IMR-90 (cell line): ENCODE results near the gene PHGDH.
A peak's percentile ranks its signal among the peaks of the same experiment; 100 is the strongest.

ENCODE experiments used
- BHLHE40 ChIP-seq: fragments of 150-350 bp; IDR thresholded peaks from 2 replicates; pipeline ENCODE4 v1.6.1; 2016; ENCODE audit warnings: mild to moderate bottlenecking, low read depth, low read length
- CEBPB ChIP-seq: IDR thresholded peaks from 2 replicates; pipeline ENCODE4 v1.6.1; 2012; ENCODE audit warnings: low read depth, low read length, improper control_type of control experiment
- CHD1 ChIP-seq: IDR thresholded peaks from 2 replicates; pipeline ENCODE4 v1.6.1; 2012; ENCODE audit warnings: low read depth, low read length, improper control_type of control experiment
- FOS ChIP-seq: fragments of 150-350 bp; IDR thresholded peaks from 2 replicates; pipeline ENCODE4 v1.6.1; 2016; ENCODE audit warnings: low read depth, low read length
- MAFK ChIP-seq: IDR thresholded peaks from 2 replicates; pipeline ENCODE4 v1.6.1; 2012; ENCODE audit warnings: low read depth, low read length, improper control_type of control experiment
- MAZ ChIP-seq: IDR thresholded peaks from 2 replicates; pipeline ENCODE4 v1.6.1; 2012; ENCODE audit warnings: low read depth, mild to moderate bottlenecking, low read length, improper control_type of control experiment, moderate library complexity, borderline replicate concordance
- MXI1 ChIP-seq: IDR thresholded peaks from 2 replicates; pipeline ENCODE4 v1.6.1; 2012; ENCODE audit warnings: low read depth, mild to moderate bottlenecking, low read length, moderate library complexity, borderline replicate concordance
- POLR2A ChIP-seq: IDR thresholded peaks from 2 replicates; pipeline ENCODE4 v1.6.1; 2012; ENCODE audit warnings: mild to moderate bottlenecking, low read depth, low read length
- RAD21 ChIP-seq: IDR thresholded peaks from 2 replicates; pipeline ENCODE4 v1.6.1; 2012; ENCODE audit warnings: low read length, improper control_type of control experiment
- RCOR1 ChIP-seq: IDR thresholded peaks from 2 replicates; pipeline ENCODE4 v1.6.1; 2012; ENCODE audit warnings: mild to moderate bottlenecking, low read length, improper control_type of control experiment; ENCODE audit not compliant: insufficient replicate concordance
- RFX5 ChIP-seq: IDR thresholded peaks from 2 replicates; pipeline ENCODE4 v1.8.0; 2012; ENCODE audit warnings: low read depth, mild to moderate bottlenecking, low read length, moderate library complexity
- SMC3 ChIP-seq: fragments of 150-350 bp; IDR thresholded peaks from 2 replicates; pipeline ENCODE4 v1.6.1; 2016; ENCODE audit warnings: low read depth, mild to moderate bottlenecking, antibody characterized with exemption, low read length, moderate library complexity
- TF ChIP-seq, protein P1 (sequence below): conservative IDR thresholded peaks from 2 replicates; pipeline ENCODE4 v1.5.1; 2012; ENCODE audit warnings: mild to moderate bottlenecking, low read depth, low read length, improper control_type of control experiment
- TF ChIP-seq, protein P2 (sequence below): fragments of 150-350 bp; IDR thresholded peaks from 2 replicates; pipeline ENCODE4 v1.6.1; 2017; ENCODE audit warnings: mild to moderate bottlenecking, antibody characterized with exemption, low read length, low read depth

DNA sequence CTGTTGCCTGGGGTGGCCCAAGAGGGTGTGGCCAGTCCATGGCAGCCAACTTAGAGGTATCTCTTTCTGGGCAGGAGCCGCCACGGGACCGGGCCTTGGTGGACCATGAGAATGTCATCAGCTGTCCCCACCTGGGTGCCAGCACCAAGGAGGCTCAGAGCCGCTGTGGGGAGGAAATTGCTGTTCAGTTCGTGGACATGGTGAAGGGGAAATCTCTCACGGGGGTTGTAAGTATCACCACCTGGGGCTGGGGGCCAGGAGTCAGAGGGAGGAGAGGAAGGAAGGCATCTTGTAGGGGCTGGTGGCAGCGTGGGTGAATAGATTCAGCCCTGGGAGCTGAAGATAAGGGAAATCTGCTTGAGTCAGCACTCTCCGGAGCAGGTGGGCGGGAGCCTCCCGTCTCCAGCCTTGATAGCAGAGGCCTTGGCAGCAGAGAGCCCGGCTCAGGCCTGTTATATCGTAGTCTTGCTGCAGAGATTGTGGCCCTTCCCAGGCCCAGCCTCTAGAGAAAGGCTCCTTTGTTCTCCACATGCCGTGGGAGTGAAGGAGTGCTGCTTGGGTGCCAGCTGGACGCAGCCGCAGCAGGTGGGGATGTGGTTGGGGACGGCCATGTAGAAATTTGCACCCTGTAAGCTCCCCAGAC lies 25.4 kb downstream of the PHGDH start:
- TF ChIP-seq POLR2A (no peak), MXI1 (no peak), MAZ (no peak), CEBPB (no peak), RAD21 (no peak), SMC3 (no peak), RFX5 (no peak), MAFK (peak; percentile 84), RCOR1 (no peak), BHLHE40 (no peak), CHD1 (no peak), FOS (no peak)
- TF ChIP-seq, protein P1, sequence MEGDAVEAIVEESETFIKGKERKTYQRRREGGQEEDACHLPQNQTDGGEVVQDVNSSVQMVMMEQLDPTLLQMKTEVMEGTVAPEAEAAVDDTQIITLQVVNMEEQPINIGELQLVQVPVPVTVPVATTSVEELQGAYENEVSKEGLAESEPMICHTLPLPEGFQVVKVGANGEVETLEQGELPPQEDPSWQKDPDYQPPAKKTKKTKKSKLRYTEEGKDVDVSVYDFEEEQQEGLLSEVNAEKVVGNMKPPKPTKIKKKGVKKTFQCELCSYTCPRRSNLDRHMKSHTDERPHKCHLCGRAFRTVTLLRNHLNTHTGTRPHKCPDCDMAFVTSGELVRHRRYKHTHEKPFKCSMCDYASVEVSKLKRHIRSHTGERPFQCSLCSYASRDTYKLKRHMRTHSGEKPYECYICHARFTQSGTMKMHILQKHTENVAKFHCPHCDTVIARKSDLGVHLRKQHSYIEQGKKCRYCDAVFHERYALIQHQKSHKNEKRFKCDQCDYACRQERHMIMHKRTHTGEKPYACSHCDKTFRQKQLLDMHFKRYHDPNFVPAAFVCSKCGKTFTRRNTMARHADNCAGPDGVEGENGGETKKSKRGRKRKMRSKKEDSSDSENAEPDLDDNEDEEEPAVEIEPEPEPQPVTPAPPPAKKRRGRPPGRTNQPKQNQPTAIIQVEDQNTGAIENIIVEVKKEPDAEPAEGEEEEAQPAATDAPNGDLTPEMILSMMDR: no peak
- TF ChIP-seq, protein P2, sequence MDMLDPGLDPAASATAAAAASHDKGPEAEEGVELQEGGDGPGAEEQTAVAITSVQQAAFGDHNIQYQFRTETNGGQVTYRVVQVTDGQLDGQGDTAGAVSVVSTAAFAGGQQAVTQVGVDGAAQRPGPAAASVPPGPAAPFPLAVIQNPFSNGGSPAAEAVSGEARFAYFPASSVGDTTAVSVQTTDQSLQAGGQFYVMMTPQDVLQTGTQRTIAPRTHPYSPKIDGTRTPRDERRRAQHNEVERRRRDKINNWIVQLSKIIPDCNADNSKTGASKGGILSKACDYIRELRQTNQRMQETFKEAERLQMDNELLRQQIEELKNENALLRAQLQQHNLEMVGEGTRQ: no peak
